ENCODE results near the gene AP1S3. TPM values are rescaled to one million over a fixed set of nuclear protein-coding genes. Genes with fewer than 3 reads are reported as not detected.

The AP1S3 gene
- total RNA-seq, 1 experiment from 2014 or later: 17.4 TPM

GRCh38 chr2:223805008-223805407 lies 32.4 kb downstream of the AP1S3 start:
- no peaks in the 10 kb centered on the region for H3K9me3 Mint-ChIP-seq
- POLR2A ChIA-PET: no interaction called here
- no peak for ATAC-seq

DNA sequence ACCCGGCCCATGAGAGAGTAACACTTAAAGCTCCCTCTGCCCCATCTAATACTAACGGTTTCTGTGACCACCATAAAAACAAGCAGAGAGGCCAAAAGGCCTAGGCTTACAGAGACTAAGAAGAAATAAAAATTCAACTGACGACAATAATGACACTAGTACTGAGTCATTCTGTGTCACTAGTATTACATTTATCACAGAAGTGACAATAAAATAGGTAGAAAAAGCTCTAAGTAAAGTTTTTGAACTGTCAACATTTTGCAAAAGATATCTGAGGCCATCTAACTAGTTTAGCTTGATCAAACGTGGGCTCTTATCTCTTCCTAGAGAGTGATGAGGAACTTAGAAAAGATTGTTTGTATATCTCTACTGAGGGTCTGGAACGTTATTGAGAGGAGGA lies 35.6 kb downstream of the AP1S3 start:
- ChIA-PET POLR2A (no interaction called here), CTCF (interaction anchor here (1.5 kb wide), 1 partner anchor 58 kb away, joined by 5 read pairs; no protein-coding TSS in a partner anchor)
- H3K4me1 Mint-ChIP-seq: peaks cover 2% of the 10 kb centered on the region; the same call in 1 of the 2 replicates
- H3K27me3 Mint-ChIP-seq (ENCODE audit: low read depth): no peaks in the 10 kb centered on the region
- H3K27ac Mint-ChIP-seq: no peak overlapping the region
- no peaks in the 10 kb centered on the region for H3K36me3 Mint-ChIP-seq
- no peaks in the 10 kb centered on the region for H3K9me3 Mint-ChIP-seq
- TF ChIP-seq SP1 (CRISPR knock-in tag; conservative IDR thresholded peaks at IDR 0.05): no peak
- no peak for TF ChIP-seq RORB (CRISPR knock-in tag; IDR thresholded peaks at IDR 0.05)
- TF ChIP-seq PREB (CRISPR knock-in tag; IDR thresholded peaks at IDR 0.05; ENCODE audit: borderline replicate concordance): no peak
- no peak for TF ChIP-seq ZSCAN18 (CRISPR knock-in tag; IDR thresholded peaks at IDR 0.05)
- no peak for ATAC-seq
- H3K4me3 Mint-ChIP-seq: no peak overlapping the region
- no peak for DNase-seq (ENCODE audit: low spot score)

More at GRCh38 chr2:223805008-223805407, 32.4 kb downstream of the AP1S3 start:
- CTCF ChIA-PET: no interaction called here
- no peaks in the 10 kb centered on the region for H3K36me3 Mint-ChIP-seq
- no peak for TF ChIP-seq ZNF263 (CRISPR knock-in tag; IDR thresholded peaks at IDR 0.05; ENCODE audit: low read depth)
- TF ChIP-seq NR1H2 (CRISPR knock-in tag; IDR thresholded peaks at IDR 0.05): no peak
- TF ChIP-seq, protein P1, sequence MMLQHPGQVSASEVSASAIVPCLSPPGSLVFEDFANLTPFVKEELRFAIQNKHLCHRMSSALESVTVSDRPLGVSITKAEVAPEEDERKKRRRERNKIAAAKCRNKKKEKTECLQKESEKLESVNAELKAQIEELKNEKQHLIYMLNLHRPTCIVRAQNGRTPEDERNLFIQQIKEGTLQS (CRISPR knock-in tag; conservative IDR thresholded peaks at IDR 0.05): no peak
- no peak for TF ChIP-seq FOXP1 (CRISPR knock-in tag; IDR thresholded peaks at IDR 0.05; ENCODE audit: borderline replicate concordance)
- no peak for TF ChIP-seq OVOL2 (CRISPR knock-in tag; IDR thresholded peaks at IDR 0.05; ENCODE audit: borderline replicate concordance)
- TF ChIP-seq, protein P2, sequence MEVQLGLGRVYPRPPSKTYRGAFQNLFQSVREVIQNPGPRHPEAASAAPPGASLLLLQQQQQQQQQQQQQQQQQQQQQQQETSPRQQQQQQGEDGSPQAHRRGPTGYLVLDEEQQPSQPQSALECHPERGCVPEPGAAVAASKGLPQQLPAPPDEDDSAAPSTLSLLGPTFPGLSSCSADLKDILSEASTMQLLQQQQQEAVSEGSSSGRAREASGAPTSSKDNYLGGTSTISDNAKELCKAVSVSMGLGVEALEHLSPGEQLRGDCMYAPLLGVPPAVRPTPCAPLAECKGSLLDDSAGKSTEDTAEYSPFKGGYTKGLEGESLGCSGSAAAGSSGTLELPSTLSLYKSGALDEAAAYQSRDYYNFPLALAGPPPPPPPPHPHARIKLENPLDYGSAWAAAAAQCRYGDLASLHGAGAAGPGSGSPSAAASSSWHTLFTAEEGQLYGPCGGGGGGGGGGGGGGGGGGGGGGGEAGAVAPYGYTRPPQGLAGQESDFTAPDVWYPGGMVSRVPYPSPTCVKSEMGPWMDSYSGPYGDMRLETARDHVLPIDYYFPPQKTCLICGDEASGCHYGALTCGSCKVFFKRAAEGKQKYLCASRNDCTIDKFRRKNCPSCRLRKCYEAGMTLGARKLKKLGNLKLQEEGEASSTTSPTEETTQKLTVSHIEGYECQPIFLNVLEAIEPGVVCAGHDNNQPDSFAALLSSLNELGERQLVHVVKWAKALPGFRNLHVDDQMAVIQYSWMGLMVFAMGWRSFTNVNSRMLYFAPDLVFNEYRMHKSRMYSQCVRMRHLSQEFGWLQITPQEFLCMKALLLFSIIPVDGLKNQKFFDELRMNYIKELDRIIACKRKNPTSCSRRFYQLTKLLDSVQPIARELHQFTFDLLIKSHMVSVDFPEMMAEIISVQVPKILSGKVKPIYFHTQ (CRISPR knock-in tag; IDR thresholded peaks at IDR 0.05): no peak
- TF ChIP-seq SOX15 (CRISPR knock-in tag; IDR thresholded peaks at IDR 0.05): no peak
- no peak for TF ChIP-seq PRRX2 (CRISPR knock-in tag; IDR thresholded peaks at IDR 0.05)
- TF ChIP-seq, protein P3, sequence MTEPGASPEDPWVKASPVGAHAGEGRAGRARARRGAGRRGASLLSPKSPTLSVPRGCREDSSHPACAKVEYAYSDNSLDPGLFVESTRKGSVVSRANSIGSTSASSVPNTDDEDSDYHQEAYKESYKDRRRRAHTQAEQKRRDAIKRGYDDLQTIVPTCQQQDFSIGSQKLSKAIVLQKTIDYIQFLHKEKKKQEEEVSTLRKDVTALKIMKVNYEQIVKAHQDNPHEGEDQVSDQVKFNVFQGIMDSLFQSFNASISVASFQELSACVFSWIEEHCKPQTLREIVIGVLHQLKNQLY (CRISPR knock-in tag; IDR thresholded peaks at IDR 0.05): no peak
- TF ChIP-seq NFE2L1 (CRISPR knock-in tag; IDR thresholded peaks at IDR 0.05): no peak
- TF ChIP-seq ZNF121 (CRISPR knock-in tag; IDR thresholded peaks at IDR 0.05): no peak
- H3K27ac Mint-ChIP-seq: no peak overlapping the region
- no peaks in the 10 kb centered on the region for H3K4me1 Mint-ChIP-seq
- H3K27me3 Mint-ChIP-seq (ENCODE audit: low read depth): no peaks in the 10 kb centered on the region
- H3K4me3 Mint-ChIP-seq: no peak overlapping the region
- no peak for DNase-seq (ENCODE audit: low spot score)

- no peak for ATAC-seq
- Mint-ChIP-seq H3K4me3 (no peak overlapping the region), H3K36me3 (no peaks in the 10 kb centered on the region), H3K4me1 (peaks cover 2% of the 10 kb centered on the region; the same call in 1 of the 2 replicates), H3K27ac (no peak overlapping the region), H3K27me3 (ENCODE audit: low read depth) (no peaks in the 10 kb centered on the region), H3K9me3 (no peaks in the 10 kb centered on the region)
- ChIA-PET POLR2A (interaction anchor here (0.5 kb wide), 1 partner anchor 642 kb away, joined by 3 read pairs; no protein-coding TSS in a partner anchor), CTCF (interaction anchor here (1.5 kb wide), 1 partner anchor 59 kb away, joined by 5 read pairs; no protein-coding TSS in a partner anchor)
- DNase-seq (ENCODE audit: low spot score): no peak
- TF ChIP-seq AFF4 (CRISPR knock-in tag; IDR thresholded peaks at IDR 0.05; ENCODE audit: borderline replicate concordance) (no peak), PRRX2 (CRISPR knock-in tag; IDR thresholded peaks at IDR 0.05) (no peak), CDX4 (CRISPR knock-in tag; IDR thresholded peaks at IDR 0.05; ENCODE audit: borderline replicate concordance) (no peak), ERG (CRISPR knock-in tag; IDR thresholded peaks at IDR 0.05) (no peak)
Observed at GRCh38 chr2:223800908-223801307, 36.5 kb downstream of the AP1S3 start.
